ENCODE data around the gene TMEM178B. TPM values are rescaled to one million over a fixed set of nuclear protein-coding genes. Genes with fewer than 3 reads are reported as not detected.

TMEM178B gene
- total and polyA plus RNA-seq, 8 donors: 0.16 to 5.6 (median 3.4) TPM

- ATAC-seq (peak; percentile 45), DNase-seq (no peak)
- intact Hi-C loops (cut with DNase I): no loop called here
- no peak for TF ChIP-seq CTCF (IDR thresholded peaks at IDR 0.05)
- no peaks in the 10 kb centered on the region for H3K4me1 ChIP-seq
- no peaks in the 10 kb centered on the region for H3K27me3 ChIP-seq
- no peaks in the 10 kb centered on the region for H3K9me3 ChIP-seq
- H3K27ac ChIP-seq: no peak overlapping the region
- no peak overlapping the region for H3K4me3 ChIP-seq
- H3K36me3 ChIP-seq: no peaks in the 10 kb centered on the region
These were observed 404.0 kb downstream of the TMEM178B start for GRCh38 chr7:141477865-141478264.

- DNase-seq: no peak
- H3K27me3 ChIP-seq: no peaks in the 10 kb centered on the region
- no peaks in the 10 kb centered on the region for H3K9me3 ChIP-seq
- H3K4me3 ChIP-seq: no peak overlapping the region
- no peaks in the 10 kb centered on the region for H3K4me1 ChIP-seq
- H3K27ac ChIP-seq: no peak overlapping the region
- H3K36me3 ChIP-seq: no peaks in the 10 kb centered on the region
- intact Hi-C loops (cut with DNase I): no loop called here
- no peak for TF ChIP-seq CTCF (IDR thresholded peaks at IDR 0.05)
- ATAC-seq: no peak
These were observed 405.0 kb downstream of the TMEM178B start for GRCh38 chr7:141478845-141479244.

- DNase-seq (no peak), ATAC-seq (no peak)
- Histone ChIP-seq H3K36me3 (no peaks in the 10 kb centered on the region), H3K9me3 (no peaks in the 10 kb centered on the region), H3K27ac (no peak overlapping the region), H3K27me3 (no peaks in the 10 kb centered on the region), H3K4me3 (no peak overlapping the region), H3K4me1 (no peaks in the 10 kb centered on the region)
- TF ChIP-seq CTCF (IDR thresholded peaks at IDR 0.05): no peak
- intact Hi-C loops (cut with DNase I): no loop called here
These were observed 407.1 kb downstream of the TMEM178B start for GRCh38 chr7:141480953-141481352.

- Histone ChIP-seq H3K27me3 (no peaks in the 10 kb centered on the region), H3K9me3 (no peaks in the 10 kb centered on the region), H3K36me3 (no peaks in the 10 kb centered on the region), H3K27ac (no peak overlapping the region), H3K4me1 (no peaks in the 10 kb centered on the region), H3K4me3 (no peak overlapping the region)
- ATAC-seq (no peak), DNase-seq (no peak)
- intact Hi-C loops (cut with DNase I): no loop called here
- no peak for TF ChIP-seq CTCF (IDR thresholded peaks at IDR 0.05)
These were observed 408.1 kb downstream of the TMEM178B start for GRCh38 chr7:141481971-141482370.

- DNase-seq: no peak
- H3K4me3 ChIP-seq: no peak overlapping the region
- no peak for ATAC-seq
- intact Hi-C loops (cut with DNase I): no loop called here
- H3K27me3 ChIP-seq: no peaks in the 10 kb centered on the region
- H3K36me3 ChIP-seq: no peaks in the 10 kb centered on the region
- H3K4me1 ChIP-seq: no peaks in the 10 kb centered on the region
- TF ChIP-seq CTCF (IDR thresholded peaks at IDR 0.05): no peak
- no peaks in the 10 kb centered on the region for H3K9me3 ChIP-seq
- no peak overlapping the region for H3K27ac ChIP-seq
These were observed 409.2 kb downstream of the TMEM178B start for GRCh38 chr7:141483044-141483443.
